ENCODE results near the gene CCDC170.

CCDC170 gene

DNA sequence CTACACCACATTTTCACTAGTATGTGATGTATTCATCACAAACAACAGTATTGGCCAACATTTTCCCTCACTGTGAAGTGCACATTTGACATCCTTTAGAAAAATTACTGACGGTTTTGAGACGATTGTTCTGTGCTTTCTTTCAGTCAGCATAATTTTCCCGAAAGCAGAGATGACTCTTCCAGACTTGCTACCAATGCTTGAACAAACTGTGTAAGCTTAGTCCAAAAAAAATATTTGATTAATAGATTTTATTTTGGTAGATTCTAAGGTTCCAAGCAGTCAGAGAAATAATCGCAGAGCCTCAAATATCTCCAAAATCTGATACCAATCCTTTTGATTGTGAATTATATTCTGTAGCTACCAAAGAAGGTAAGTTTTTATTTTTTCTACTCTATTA is 162.6 kb downstream of the CCDC170 start:
- no peak for DNase-seq (ENCODE audit: low read depth)
- no peak overlapping the region for H3K4me3 ChIP-seq (ENCODE audit: low read depth, low read length)
- TF ChIP-seq, protein P1, sequence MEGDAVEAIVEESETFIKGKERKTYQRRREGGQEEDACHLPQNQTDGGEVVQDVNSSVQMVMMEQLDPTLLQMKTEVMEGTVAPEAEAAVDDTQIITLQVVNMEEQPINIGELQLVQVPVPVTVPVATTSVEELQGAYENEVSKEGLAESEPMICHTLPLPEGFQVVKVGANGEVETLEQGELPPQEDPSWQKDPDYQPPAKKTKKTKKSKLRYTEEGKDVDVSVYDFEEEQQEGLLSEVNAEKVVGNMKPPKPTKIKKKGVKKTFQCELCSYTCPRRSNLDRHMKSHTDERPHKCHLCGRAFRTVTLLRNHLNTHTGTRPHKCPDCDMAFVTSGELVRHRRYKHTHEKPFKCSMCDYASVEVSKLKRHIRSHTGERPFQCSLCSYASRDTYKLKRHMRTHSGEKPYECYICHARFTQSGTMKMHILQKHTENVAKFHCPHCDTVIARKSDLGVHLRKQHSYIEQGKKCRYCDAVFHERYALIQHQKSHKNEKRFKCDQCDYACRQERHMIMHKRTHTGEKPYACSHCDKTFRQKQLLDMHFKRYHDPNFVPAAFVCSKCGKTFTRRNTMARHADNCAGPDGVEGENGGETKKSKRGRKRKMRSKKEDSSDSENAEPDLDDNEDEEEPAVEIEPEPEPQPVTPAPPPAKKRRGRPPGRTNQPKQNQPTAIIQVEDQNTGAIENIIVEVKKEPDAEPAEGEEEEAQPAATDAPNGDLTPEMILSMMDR (conservative IDR thresholded peaks at IDR 0.05; ENCODE audit: low read depth, low read length), result no peak

DNA sequence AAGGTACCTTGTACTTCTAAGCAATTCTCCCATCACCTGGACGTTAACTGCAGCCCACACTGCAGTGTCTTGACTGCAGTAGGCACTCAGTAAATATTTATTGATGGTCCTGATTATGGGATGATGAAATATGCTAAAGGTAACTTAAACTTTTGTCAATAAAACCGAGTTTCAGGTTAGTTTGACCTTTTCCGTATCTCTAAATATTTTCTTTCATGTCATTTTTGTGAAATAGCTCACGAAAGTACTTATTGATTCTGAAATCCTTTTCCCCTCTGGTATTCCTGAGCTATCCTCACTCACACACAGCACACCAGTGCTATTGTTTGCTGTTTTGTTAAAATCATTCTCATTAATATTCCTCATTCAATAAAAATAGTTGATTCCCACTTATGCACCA is 164.3 kb downstream of the CCDC170 start:
- DNase-seq (ENCODE audit: low read depth), result no peak
- no peak overlapping the region for H3K4me3 ChIP-seq (ENCODE audit: low read depth, low read length)
- TF ChIP-seq, protein P1 (conservative IDR thresholded peaks at IDR 0.05; ENCODE audit: low read depth, low read length), result no peak

DNA sequence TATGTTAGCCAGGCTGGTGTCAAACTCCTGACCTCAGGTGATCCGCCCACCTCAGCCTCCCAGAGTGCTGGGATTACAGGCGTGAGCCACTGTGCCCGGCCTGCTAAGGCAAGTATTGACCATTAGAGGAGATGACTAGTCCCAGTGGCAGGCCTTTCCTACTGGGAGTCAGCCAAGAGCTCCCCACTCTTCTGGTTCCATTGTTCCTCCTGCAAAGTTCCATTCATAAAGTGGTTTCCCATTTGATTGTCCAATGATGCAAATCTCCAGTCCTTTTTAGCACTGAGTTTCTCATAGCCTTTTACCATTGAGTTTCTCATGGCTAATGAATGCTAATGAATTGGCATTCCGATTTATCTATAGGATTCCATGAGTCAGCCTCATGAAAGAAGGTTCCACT is 165.4 kb downstream of the CCDC170 start:
- H3K4me3 ChIP-seq (ENCODE audit: low read depth, low read length), result no peak overlapping the region
- DNase-seq (ENCODE audit: low read depth), result no peak
- TF ChIP-seq, protein P1 (conservative IDR thresholded peaks at IDR 0.05; ENCODE audit: low read depth, low read length), result no peak

DNA sequence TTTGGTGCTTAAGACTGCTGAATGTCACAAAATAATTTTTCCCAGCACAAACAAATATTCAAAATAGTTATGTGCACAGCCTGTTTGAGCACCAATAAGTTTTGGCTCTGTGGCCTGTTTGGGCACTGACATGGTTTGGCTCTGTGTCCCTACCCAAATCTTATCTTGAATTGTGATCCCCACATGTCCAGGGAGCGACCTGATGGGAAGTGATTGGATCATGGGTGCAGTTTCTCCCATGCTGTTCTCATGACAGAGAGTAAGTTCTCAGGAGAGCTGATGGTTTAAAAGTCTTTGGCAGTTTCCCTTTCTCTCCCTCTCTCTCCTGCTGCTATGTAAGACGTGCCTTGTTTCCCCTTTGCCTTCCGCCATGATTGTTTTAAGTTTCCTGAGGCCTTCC is 167.7 kb downstream of the CCDC170 start:
- DNase-seq (ENCODE audit: low read depth), result no peak
- no peak overlapping the region for H3K4me3 ChIP-seq (ENCODE audit: low read depth, low read length)
- TF ChIP-seq, protein P1 (conservative IDR thresholded peaks at IDR 0.05; ENCODE audit: low read depth, low read length), result no peak

DNA sequence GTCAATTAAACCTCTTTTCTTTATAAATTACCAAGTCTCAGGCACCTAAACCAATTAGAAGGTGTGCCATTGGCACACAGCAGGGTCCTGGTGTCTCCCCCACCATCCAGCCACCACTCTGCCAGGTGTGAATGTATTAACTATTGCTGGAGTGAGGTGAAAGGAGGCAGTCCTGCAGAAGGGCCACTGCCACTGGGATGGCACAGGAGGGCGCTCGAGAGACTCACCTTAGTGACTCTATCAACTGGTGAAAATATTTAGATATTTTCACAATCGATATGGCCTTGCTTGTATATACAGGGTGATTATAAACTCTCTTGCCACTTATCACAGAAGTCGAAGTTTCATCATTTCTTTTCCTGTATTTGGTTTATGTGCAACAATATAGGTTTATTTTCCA is 168.1 kb downstream of the CCDC170 start:
- TF ChIP-seq, protein P1 (conservative IDR thresholded peaks at IDR 0.05; ENCODE audit: low read depth, low read length), result peak; percentile 52
- H3K4me3 ChIP-seq (ENCODE audit: low read depth, low read length), result no peak overlapping the region
- DNase-seq (ENCODE audit: low read depth), result peak; percentile 16

DNA sequence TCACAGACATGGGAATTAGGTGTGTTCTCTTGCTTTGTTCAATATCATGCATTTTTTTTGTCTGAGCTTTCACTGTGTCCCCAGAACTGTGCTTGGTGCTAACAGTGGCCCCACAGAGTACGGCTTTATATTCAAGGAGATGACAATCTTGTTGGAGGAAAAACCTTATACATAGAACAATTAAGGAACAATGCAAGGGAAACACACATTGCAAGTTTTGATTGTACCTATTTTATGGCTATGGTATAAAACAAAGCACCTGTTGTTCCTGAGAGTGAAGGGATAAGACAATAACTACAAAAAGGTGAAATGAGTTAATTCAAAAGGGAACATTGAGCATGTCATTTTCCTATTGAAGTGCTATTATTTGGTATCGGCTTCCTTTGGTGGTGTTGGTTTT is 169.7 kb downstream of the CCDC170 start:
- no peak overlapping the region for H3K4me3 ChIP-seq (ENCODE audit: low read depth, low read length)
- DNase-seq (ENCODE audit: low read depth), result no peak
- TF ChIP-seq, protein P1 (conservative IDR thresholded peaks at IDR 0.05; ENCODE audit: low read depth, low read length), result no peak

DNA sequence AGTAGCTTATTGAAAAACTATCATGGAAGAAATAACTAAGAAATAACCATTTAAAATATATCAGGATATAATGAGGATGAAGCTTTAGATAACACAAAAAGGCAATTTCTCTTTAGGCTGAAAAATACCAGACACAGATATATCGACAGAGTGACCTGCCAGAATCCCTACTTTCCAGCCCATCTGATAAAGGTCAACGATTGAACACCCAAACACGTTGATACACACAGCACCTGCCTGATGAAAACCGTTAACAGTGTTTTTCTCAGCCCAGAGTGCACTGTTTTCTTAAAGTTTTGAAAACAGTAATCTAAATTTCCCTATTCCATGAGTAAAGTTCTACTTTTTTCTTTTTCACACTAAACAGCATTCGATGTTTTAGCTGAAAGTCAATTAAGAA is 170.6 kb downstream of the CCDC170 start:
- TF ChIP-seq, protein P1 (conservative IDR thresholded peaks at IDR 0.05; ENCODE audit: low read depth, low read length), result no peak
- no peak for DNase-seq (ENCODE audit: low read depth)
- H3K4me3 ChIP-seq (ENCODE audit: low read depth, low read length), result no peak overlapping the region

All from choroid plexus epithelial cell (primary cell).